A549 (cell line): ENCODE measurements around the gene PNRC2. TPM values are rescaled to one million over a fixed set of nuclear protein-coding genes. Genes with fewer than 3 reads are reported as not detected.

Experiments used
- ATAC-seq, 2 experiments: fragments of 200-7000 bp in 1 of 2; fragments of >200 bp in 1 of 2; cut with Nextera tagmentation in 1 of 2; cut with Tn5 transposase in 1 of 2; 3 replicates each; pipeline versions ENCODE4 v1.8.0 to v1.9.1; 2018 to 2020; ENCODE audit warnings: mild to moderate bottlenecking in 1 of 2, moderate library complexity in 1 of 2
- CTCF ChIA-PET: fragments of 300-600 bp; sonication (Branson Sonifier 250); formaldehyde crosslinking; extraction: SDS; loops from one replicate; lab custom pipeline; 2021; ENCODE audit warnings: antibody characterized with exemption, inconsistent platforms; lab: Yijun Ruan, JAX
- POLR2A ChIA-PET: fragments of 350-600 bp; formaldehyde crosslinking; extraction: SDS; loops from one replicate; lab custom pipeline; 2021; ENCODE audit warnings: antibody characterized with exemption, inconsistent platforms; lab: Yijun Ruan, JAX
- DNase-seq, 2 experiments: peaks; one replicate each; pipeline versions ENCODE4 v3.0.0 to v3.0.0-alpha.2; 2011 to 2016; ENCODE audit warnings: low read depth in 1 of 2, low spot score in 1 of 2
- FAIRE-seq: peaks from 2 replicates; lab custom pipeline; 2011; peaks lifted over from hg19 to GRCh38; lab: Jason Lieb, UNC
- H3K27ac ChIP-seq, 2 experiments: fragments of >200 bp; sonication (Bioruptor Twin); formaldehyde crosslinking; 3 replicates each; pipeline ENCODE4 v1.5.1; 2016 to 2017
- H3K4me1 ChIP-seq: fragments of >200 bp; sonication (Bioruptor Twin); formaldehyde crosslinking; 3 replicates; pipeline ENCODE4 v1.6.1; 2016
- H3K4me2 ChIP-seq: fragments of >200 bp; sonication (Bioruptor Twin); formaldehyde crosslinking; 3 replicates; pipeline ENCODE4 v1.6.1; 2016
- H3K4me3 ChIP-seq: fragments of >200 bp; sonication (Bioruptor Twin); formaldehyde crosslinking; 3 replicates; pipeline ENCODE4 v1.5.1; 2016
- H3K9me3 ChIP-seq: fragments of >200 bp; sonication (Bioruptor Twin); formaldehyde crosslinking; 3 replicates; pipeline ENCODE4 v1.6.1; 2016
- ATOH8 ChIP-seq: fragments of 250-450 bp; sonication (Bioruptor Pico); IDR thresholded peaks from 2 replicates; pipeline ENCODE4 v1.5.0; 2020; ENCODE audit warnings: low read depth, mild to moderate bottlenecking, moderate library complexity
- CHD2 ChIP-seq: fragments of 150-350 bp; IDR thresholded peaks from 2 replicates; pipeline ENCODE4 v1.6.1; 2014; ENCODE audit warnings: low read length; ENCODE audit not compliant: partially characterized antibody
- EP300 ChIP-seq, 2 experiments: fragments of >200 bp; sonication (Bioruptor Twin); formaldehyde crosslinking; IDR thresholded peaks; 2 replicates in 1 of 2; 3 replicates in 1 of 2; pipeline ENCODE4 v1.6.1; 2016 to 2017
- FOSB ChIP-seq: fragments of 250-450 bp; sonication (Bioruptor Pico); IDR thresholded peaks from 2 replicates; pipeline ENCODE4 v1.5.0; 2020; ENCODE audit warnings: mild to moderate bottlenecking, moderate library complexity
- FOSL2 ChIP-seq, 2 experiments: fragments of 450-650 bp in 1 of 2; fragments of >200 bp in 1 of 2; sonication (Bioruptor Twin) in 1 of 2; formaldehyde crosslinking; IDR thresholded peaks; 2 replicates each; pipeline versions ENCODE4 v1.5.0 to v1.6.1; 2016 to 2020; ENCODE audit warnings: mild to moderate bottlenecking in 1 of 2, moderate library complexity in 1 of 2
- FOXS1 ChIP-seq: fragments of 250-450 bp; sonication (Bioruptor Pico); IDR thresholded peaks from 2 replicates; pipeline ENCODE4 v1.5.0; 2020; ENCODE audit warnings: mild to moderate bottlenecking, moderate library complexity
- GATA3 ChIP-seq: IDR thresholded peaks from 2 replicates; pipeline ENCODE4 v1.6.1; 2012; ENCODE audit warnings: borderline replicate concordance
- HDAC2 ChIP-seq: fragments of 200-600 bp; sonication (generic); IDR thresholded peaks from 2 replicates; pipeline ENCODE4 v1.6.1; 2016
- HES2 ChIP-seq: fragments of >200 bp; sonication (Bioruptor Twin); formaldehyde crosslinking; IDR thresholded peaks from 2 replicates; pipeline ENCODE4 v1.6.1; 2016
- HEYL ChIP-seq: fragments of 250-450 bp; sonication (Bioruptor Pico); IDR thresholded peaks from 2 replicates; pipeline ENCODE4 v1.8.0; 2021; ENCODE audit warnings: mild to moderate bottlenecking, moderate library complexity
- HOXB13 ChIP-seq: fragments of 250-450 bp; sonication (Bioruptor Pico); IDR thresholded peaks from 2 replicates; pipeline ENCODE4 v1.5.0; 2020; ENCODE audit warnings: low read depth, mild to moderate bottlenecking, moderate library complexity
- HOXB5 ChIP-seq: fragments of 250-450 bp; sonication (Bioruptor Pico); IDR thresholded peaks from 2 replicates; pipeline ENCODE4 v1.5.0; 2020; ENCODE audit warnings: mild to moderate bottlenecking, moderate library complexity
- JUN ChIP-seq, 2 experiments: fragments of >200 bp; sonication (Bioruptor Twin); formaldehyde crosslinking; IDR thresholded peaks; 2 replicates in 1 of 2; 3 replicates in 1 of 2; pipeline ENCODE4 v1.6.1; 2016 to 2017
- JUNB ChIP-seq: fragments of >200 bp; sonication (Bioruptor Twin); formaldehyde crosslinking; IDR thresholded peaks from 2 replicates; pipeline ENCODE4 v1.6.1; 2016
- KDM1A ChIP-seq: fragments of 200-600 bp; sonication (generic); IDR thresholded peaks from 2 replicates; pipeline ENCODE4 v1.6.1; 2016; ENCODE audit warnings: low read depth, mild to moderate bottlenecking
- MAFK ChIP-seq: fragments of 450-650 bp; IDR thresholded peaks from 2 replicates; pipeline ENCODE4 v1.6.1; 2014; ENCODE audit not compliant: partially characterized antibody
- MAZ ChIP-seq: fragments of 150-350 bp; IDR thresholded peaks from 2 replicates; pipeline ENCODE4 v1.6.1; 2014; ENCODE audit warnings: antibody characterized with exemption, low read depth, low read length, borderline replicate concordance
- MYC ChIP-seq: IDR thresholded peaks from 2 replicates; pipeline ENCODE4 v1.6.1; 2012; ENCODE audit warnings: mild to moderate bottlenecking, inconsistent platforms, low read length, improper control_type of control experiment, borderline replicate concordance
- POLR2A ChIP-seq: IDR thresholded peaks from 2 replicates; pipeline ENCODE4 v1.6.1; 2012; ENCODE audit warnings: mild to moderate bottlenecking, low read length
- REST ChIP-seq: fragments of 200-600 bp; sonication (generic); IDR thresholded peaks from 2 replicates; pipeline ENCODE4 v1.6.1; 2016; ENCODE audit warnings: antibody characterized with exemption, mild to moderate bottlenecking, moderate library complexity
- RFX5 ChIP-seq: fragments of 450-650 bp; IDR thresholded peaks from 2 replicates; pipeline ENCODE4 v1.7.1; 2014; ENCODE audit warnings: antibody characterized with exemption, mild to moderate bottlenecking, moderate library complexity
- RNF2 ChIP-seq: fragments of 200-600 bp; sonication (generic); IDR thresholded peaks from 2 replicates; pipeline ENCODE4 v1.6.1; 2016; ENCODE audit warnings: low read depth, mild to moderate bottlenecking, antibody characterized with exemption, moderate library complexity, borderline replicate concordance
- SMC3 ChIP-seq: fragments of >200 bp; sonication (Bioruptor Twin); formaldehyde crosslinking; IDR thresholded peaks from 3 replicates; pipeline ENCODE4 v1.6.1; 2018; ENCODE audit warnings: inconsistent platforms
- ZSCAN20 ChIP-seq: fragments of 250-450 bp; sonication (Bioruptor Pico); IDR thresholded peaks from 2 replicates; pipeline ENCODE4 v1.8.0; 2022; ENCODE audit warnings: mild to moderate bottlenecking, moderate library complexity
- WGBS: methylation state at CpG from one replicate; pipeline ENCODE4 v1.1.6; 2017; ENCODE audit errors: missing lambda C conversion rate; 5-methylcytosine and 5-hydroxymethylcytosine counted together
- polyA plus RNA-seq, 4 experiments: library from polyadenylated mRNA; depleted of rRNA in 3 of 4; stranded (reverse); fragments of >200 nt; fragmentation: RNase III in 1 of 4; extraction: RNeasy Plus Mini Kit Qiagen cat#74134 plus additional on column Dnase treatment in 1 of 4; gene quantifications; 2 replicates in 3 of 4; 3 replicates in 1 of 4; pipeline ENCODE4 v1.2.3, GENCODE V29; 2011 to 2017
- TF ChIP-seq, protein P1 (sequence below): fragments of 150-350 bp; IDR thresholded peaks from 2 replicates; pipeline ENCODE4 v1.6.1; 2014; ENCODE audit warnings: low read depth, mild to moderate bottlenecking, low read length
- TF ChIP-seq, protein P2 (sequence below): IDR thresholded peaks from 2 replicates; pipeline ENCODE4 v1.6.1; 2012

PNRC2 gene
- polyA plus RNA-seq, 2 of the 4 experiments (the other 2 are of a cell fraction) = 36.1 to 106 TPM

DNA sequence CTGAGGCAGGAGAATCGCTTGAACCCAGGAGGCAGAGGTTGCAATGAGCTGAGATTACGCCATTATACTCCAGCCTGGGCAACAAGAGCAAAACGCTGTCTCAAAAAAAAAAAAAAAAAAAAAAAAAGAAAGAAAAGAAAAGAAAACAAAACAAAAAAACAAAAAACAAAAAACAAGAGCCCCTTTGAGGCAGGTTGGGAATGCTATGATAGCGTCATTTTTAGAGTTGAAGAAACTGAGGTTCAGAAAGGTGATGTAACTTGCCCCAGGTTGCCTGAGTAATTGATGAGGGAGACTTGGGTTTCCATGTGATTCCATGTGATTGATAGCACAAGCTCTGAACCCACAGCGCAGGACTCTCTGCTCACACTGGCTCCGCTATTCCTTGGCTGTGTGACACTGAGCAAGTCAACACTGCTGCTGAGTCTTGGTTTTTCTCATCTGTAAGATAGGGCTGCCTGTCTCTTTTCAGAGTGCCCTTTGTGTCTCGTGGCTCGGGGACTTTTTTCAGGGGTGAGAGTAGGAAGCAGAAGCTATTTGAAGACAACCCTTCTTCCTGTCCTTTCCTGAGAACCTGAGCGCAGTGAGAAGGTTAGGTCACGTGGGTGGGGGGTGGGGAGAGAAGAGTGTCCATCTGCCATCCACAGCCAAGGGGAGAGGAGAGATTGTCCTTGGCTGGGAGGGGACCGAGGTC lies 48.9 kb upstream of the PNRC2 start:
- FAIRE-seq (no peak), DNase-seq (no peak)

GRCh38 chr1:23911921-23912320 lies 47.7 kb upstream of the PNRC2 start:
- Histone ChIP-seq H3K27ac (no peak overlapping the region), H3K4me3 (no peak overlapping the region), H3K4me1 (no peaks in the 10 kb centered on the region), H3K4me2 (no peak overlapping the region), H3K9me3 (no peaks in the 10 kb centered on the region)
- WGBS = 90% methylated on average over 7 of the region's 8 CpGs
- no peak for FAIRE-seq
- TF ChIP-seq RFX5 (no peak), ZSCAN20 (CRISPR knock-in tag) (no peak), RNF2 (no peak), HES2 (no peak), REST (no peak), EP300 (IDR thresholded peaks at IDR 0.05) (no peak)
- TF ChIP-seq, protein P1, sequence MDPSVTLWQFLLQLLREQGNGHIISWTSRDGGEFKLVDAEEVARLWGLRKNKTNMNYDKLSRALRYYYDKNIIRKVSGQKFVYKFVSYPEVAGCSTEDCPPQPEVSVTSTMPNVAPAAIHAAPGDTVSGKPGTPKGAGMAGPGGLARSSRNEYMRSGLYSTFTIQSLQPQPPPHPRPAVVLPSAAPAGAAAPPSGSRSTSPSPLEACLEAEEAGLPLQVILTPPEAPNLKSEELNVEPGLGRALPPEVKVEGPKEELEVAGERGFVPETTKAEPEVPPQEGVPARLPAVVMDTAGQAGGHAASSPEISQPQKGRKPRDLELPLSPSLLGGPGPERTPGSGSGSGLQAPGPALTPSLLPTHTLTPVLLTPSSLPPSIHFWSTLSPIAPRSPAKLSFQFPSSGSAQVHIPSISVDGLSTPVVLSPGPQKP = no peak
- ATAC-seq = no peak
- no peak for DNase-seq
- ChIA-PET CTCF (no interaction called here), POLR2A (no interaction called here)

More for the DNA sequence above, 48.9 kb upstream of the PNRC2 start:
- H3K4me3 ChIP-seq = no peak overlapping the region
- H3K4me1 ChIP-seq = no peaks in the 10 kb centered on the region
- CTCF ChIA-PET = interaction anchor here (0.7 to 1.4 kb wide), 2 partner anchors 42 to 94 kb away, joined by 4 to 5 read pairs; no protein-coding TSS in a partner anchor
- POLR2A ChIA-PET = interaction anchor here (0.6 kb wide), 1 partner anchor 20 kb away, joined by 5 read pairs; no protein-coding TSS in a partner anchor
- no peak for ATAC-seq
- no peak overlapping the region for H3K27ac ChIP-seq
- WGBS = 76% methylated on average over 7 of the region's 11 CpGs
- no peak for TF ChIP-seq REST
- no peak for TF ChIP-seq MYC
- TF ChIP-seq CHD2 = no peak
- no peak for TF ChIP-seq GATA3
- no peak for TF ChIP-seq HOXB13 (CRISPR knock-in tag)
- TF ChIP-seq HDAC2 = no peak
- no peak for TF ChIP-seq MAZ
- no peak for TF ChIP-seq MAFK
- TF ChIP-seq JUN (IDR thresholded peaks at IDR 0.05) = no peak
- TF ChIP-seq FOSL2 (IDR thresholded peaks at IDR 0.05) = no peak
- TF ChIP-seq FOSL2 (CRISPR knock-in tag; IDR thresholded peaks at IDR 0.05) = no peak
- TF ChIP-seq HOXB5 (CRISPR knock-in tag) = no peak
- TF ChIP-seq KDM1A = no peak
- no peak for TF ChIP-seq POLR2A
- no peak for TF ChIP-seq SMC3
- TF ChIP-seq, protein P2, sequence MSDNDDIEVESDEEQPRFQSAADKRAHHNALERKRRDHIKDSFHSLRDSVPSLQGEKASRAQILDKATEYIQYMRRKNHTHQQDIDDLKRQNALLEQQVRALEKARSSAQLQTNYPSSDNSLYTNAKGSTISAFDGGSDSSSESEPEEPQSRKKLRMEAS = no peak
- TF ChIP-seq FOXS1 (CRISPR knock-in tag) = no peak
- no peak for TF ChIP-seq ATOH8 (CRISPR knock-in tag)
- TF ChIP-seq JUNB = no peak
- TF ChIP-seq FOSB (CRISPR knock-in tag) = no peak
- TF ChIP-seq HEYL (CRISPR knock-in tag) = no peak
- H3K4me2 ChIP-seq = no peak overlapping the region
- H3K9me3 ChIP-seq = no peaks in the 10 kb centered on the region
